Osteocyte (in vitro differentiated cells): ENCODE data around the gene CYP3A7. TPM values are rescaled to one million over a fixed set of nuclear protein-coding genes. Genes with fewer than 3 reads are reported as not detected.

Experiments used
- DNase-seq: peaks from one replicate; pipeline ENCODE4 v3.0.0; 2021; ENCODE audit warnings: mixed read lengths; ENCODE audit not compliant: unreplicated experiment; ENCODE audit errors: extremely low spot score
- H3K27ac Mint-ChIP-seq: one replicate; pipeline ENCODE4 v1.8.0; 2021; ENCODE audit warnings: mild to moderate bottlenecking, mixed read lengths; ENCODE audit not compliant: unreplicated experiment
- H3K27me3 Mint-ChIP-seq: one replicate; pipeline ENCODE4 v1.8.0; 2021; ENCODE audit warnings: mixed read lengths; ENCODE audit not compliant: unreplicated experiment
- H3K36me3 Mint-ChIP-seq: one replicate; pipeline ENCODE4 v1.8.0; 2021; ENCODE audit warnings: mixed read lengths; ENCODE audit not compliant: unreplicated experiment
- H3K4me1 Mint-ChIP-seq: one replicate; pipeline ENCODE4 v1.8.0; 2021; ENCODE audit warnings: mixed read lengths; ENCODE audit not compliant: unreplicated experiment
- H3K4me3 Mint-ChIP-seq: one replicate; pipeline ENCODE4 v1.8.0; 2021; ENCODE audit warnings: mild to moderate bottlenecking, moderate library complexity, mixed read lengths; ENCODE audit not compliant: unreplicated experiment
- H3K9me3 Mint-ChIP-seq: one replicate; pipeline ENCODE4 v1.8.0; 2021; ENCODE audit warnings: mixed read lengths; ENCODE audit not compliant: unreplicated experiment
- CTCF ChIP-seq: fragments of 200-600 bp; sonication (generic); IDR thresholded peaks from 2 replicates; pipeline ENCODE4 v1.5.0; 2021; ENCODE audit warnings: antibody characterized with exemption, mild to moderate bottlenecking, moderate library complexity
- total RNA-seq: library from RNA; stranded (reverse); gene quantifications from 2 replicates; pipeline ENCODE4 v1.2.1, GENCODE V29; 2021

The CYP3A7 gene
- total RNA-seq, 1 donor from 2014 or later = not detected

GRCh38 chr7:99674995-99675742 is 59.8 kb downstream of the CYP3A7 start:
- H3K27ac Mint-ChIP-seq = no peak overlapping the region
- no peak for DNase-seq
- H3K36me3 Mint-ChIP-seq = peaks cover 2% of the 10 kb centered on the region
- no peaks in the 10 kb centered on the region for H3K27me3 Mint-ChIP-seq
- no peaks in the 10 kb centered on the region for H3K9me3 Mint-ChIP-seq
- no peak overlapping the region for H3K4me3 Mint-ChIP-seq
- no peak for TF ChIP-seq CTCF
- H3K4me1 Mint-ChIP-seq = no peaks in the 10 kb centered on the region

GRCh38 chr7:99672573-99672972 is 62.4 kb downstream of the CYP3A7 start:
- no peak for DNase-seq
- Mint-ChIP-seq H3K4me1 (no peaks in the 10 kb centered on the region), H3K27me3 (no peaks in the 10 kb centered on the region), H3K4me3 (no peak overlapping the region), H3K27ac (no peak overlapping the region), H3K9me3 (no peaks in the 10 kb centered on the region), H3K36me3 (peaks cover 2% of the 10 kb centered on the region)
- TF ChIP-seq CTCF = no peak

GRCh38 chr7:99669782-99670181 is 65.2 kb downstream of the CYP3A7 start:
- no peak for TF ChIP-seq CTCF
- H3K27ac Mint-ChIP-seq = no peak overlapping the region
- H3K9me3 Mint-ChIP-seq = no peaks in the 10 kb centered on the region
- no peaks in the 10 kb centered on the region for H3K4me1 Mint-ChIP-seq
- H3K27me3 Mint-ChIP-seq = no peaks in the 10 kb centered on the region
- no peak overlapping the region for H3K4me3 Mint-ChIP-seq
- DNase-seq = no peak
- peaks cover 2% of the 10 kb centered on the region for H3K36me3 Mint-ChIP-seq

- no peak for TF ChIP-seq CTCF
- H3K4me1 Mint-ChIP-seq = no peaks in the 10 kb centered on the region
- no peak for DNase-seq
- H3K27ac Mint-ChIP-seq = no peak overlapping the region
- peaks cover 3% of the 10 kb centered on the region for H3K9me3 Mint-ChIP-seq
- no peak overlapping the region for H3K4me3 Mint-ChIP-seq
- no peaks in the 10 kb centered on the region for H3K27me3 Mint-ChIP-seq
- peaks cover 4% of the 10 kb centered on the region for H3K36me3 Mint-ChIP-seq
These were observed 66.5 kb downstream of the CYP3A7 start for GRCh38 chr7:99668541-99668940.

GRCh38 chr7:99667179-99667578 is 67.8 kb downstream of the CYP3A7 start:
- Mint-ChIP-seq H3K9me3 (peaks cover 4% of the 10 kb centered on the region), H3K4me1 (no peaks in the 10 kb centered on the region), H3K27me3 (no peaks in the 10 kb centered on the region), H3K27ac (no peak overlapping the region), H3K4me3 (no peak overlapping the region), H3K36me3 (peaks cover 6% of the 10 kb centered on the region)
- no peak for TF ChIP-seq CTCF
- DNase-seq = no peak
